ENCODE data around the gene BCAN. TPM values are rescaled to one million over a fixed set of nuclear protein-coding genes. Genes with fewer than 3 reads are reported as not detected.

BCAN gene, protein sequence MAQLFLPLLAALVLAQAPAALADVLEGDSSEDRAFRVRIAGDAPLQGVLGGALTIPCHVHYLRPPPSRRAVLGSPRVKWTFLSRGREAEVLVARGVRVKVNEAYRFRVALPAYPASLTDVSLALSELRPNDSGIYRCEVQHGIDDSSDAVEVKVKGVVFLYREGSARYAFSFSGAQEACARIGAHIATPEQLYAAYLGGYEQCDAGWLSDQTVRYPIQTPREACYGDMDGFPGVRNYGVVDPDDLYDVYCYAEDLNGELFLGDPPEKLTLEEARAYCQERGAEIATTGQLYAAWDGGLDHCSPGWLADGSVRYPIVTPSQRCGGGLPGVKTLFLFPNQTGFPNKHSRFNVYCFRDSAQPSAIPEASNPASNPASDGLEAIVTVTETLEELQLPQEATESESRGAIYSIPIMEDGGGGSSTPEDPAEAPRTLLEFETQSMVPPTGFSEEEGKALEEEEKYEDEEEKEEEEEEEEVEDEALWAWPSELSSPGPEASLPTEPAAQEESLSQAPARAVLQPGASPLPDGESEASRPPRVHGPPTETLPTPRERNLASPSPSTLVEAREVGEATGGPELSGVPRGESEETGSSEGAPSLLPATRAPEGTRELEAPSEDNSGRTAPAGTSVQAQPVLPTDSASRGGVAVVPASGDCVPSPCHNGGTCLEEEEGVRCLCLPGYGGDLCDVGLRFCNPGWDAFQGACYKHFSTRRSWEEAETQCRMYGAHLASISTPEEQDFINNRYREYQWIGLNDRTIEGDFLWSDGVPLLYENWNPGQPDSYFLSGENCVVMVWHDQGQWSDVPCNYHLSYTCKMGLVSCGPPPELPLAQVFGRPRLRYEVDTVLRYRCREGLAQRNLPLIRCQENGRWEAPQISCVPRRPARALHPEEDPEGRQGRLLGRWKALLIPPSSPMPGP
- total RNA-seq = 1 to 10 TPM; 8.8 to 9.7 TPM
- polyA plus RNA-seq (ENCODE audit: insufficient read depth, low read depth, low replicate concordance) = 3.3 TPM
- long read RNA-seq, donor 1 = 0 reads
- long read RNA-seq, donor 2 = 0 reads

DNA sequence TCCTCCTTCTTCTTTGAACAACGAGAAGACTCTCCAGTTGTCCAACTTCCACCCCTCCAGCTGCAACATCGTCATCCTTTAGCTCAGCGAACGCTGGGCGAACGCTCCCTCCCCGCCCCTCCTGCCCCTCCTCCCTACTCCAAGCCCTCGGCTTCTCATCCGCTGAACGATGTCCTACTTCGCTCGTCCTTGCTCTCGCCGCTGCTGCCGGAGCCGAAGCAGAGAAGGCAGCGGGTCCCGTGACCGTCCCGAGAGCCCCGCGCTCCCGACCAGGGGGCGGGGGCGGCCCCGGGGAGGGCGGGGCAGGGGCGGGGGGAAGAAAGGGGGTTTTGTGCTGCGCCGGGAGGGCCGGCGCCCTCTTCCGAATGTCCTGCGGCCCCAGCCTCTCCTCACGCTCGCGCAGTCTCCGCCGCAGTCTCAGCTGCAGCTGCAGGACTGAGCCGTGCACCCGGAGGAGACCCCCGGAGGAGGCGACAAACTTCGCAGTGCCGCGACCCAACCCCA lies at the start of gene BCAN:
TSS of gene BCAN (plus strand) at position 357 of the 504 bp plus-strand sequence. CDS start 3,938 bp downstream, outside the sequence.
- peak; percentile 54 for DNase-seq
- intact Hi-C loops (cut with DNase I; ENCODE audit: low total_unique reads) = no loop called here

DNA sequence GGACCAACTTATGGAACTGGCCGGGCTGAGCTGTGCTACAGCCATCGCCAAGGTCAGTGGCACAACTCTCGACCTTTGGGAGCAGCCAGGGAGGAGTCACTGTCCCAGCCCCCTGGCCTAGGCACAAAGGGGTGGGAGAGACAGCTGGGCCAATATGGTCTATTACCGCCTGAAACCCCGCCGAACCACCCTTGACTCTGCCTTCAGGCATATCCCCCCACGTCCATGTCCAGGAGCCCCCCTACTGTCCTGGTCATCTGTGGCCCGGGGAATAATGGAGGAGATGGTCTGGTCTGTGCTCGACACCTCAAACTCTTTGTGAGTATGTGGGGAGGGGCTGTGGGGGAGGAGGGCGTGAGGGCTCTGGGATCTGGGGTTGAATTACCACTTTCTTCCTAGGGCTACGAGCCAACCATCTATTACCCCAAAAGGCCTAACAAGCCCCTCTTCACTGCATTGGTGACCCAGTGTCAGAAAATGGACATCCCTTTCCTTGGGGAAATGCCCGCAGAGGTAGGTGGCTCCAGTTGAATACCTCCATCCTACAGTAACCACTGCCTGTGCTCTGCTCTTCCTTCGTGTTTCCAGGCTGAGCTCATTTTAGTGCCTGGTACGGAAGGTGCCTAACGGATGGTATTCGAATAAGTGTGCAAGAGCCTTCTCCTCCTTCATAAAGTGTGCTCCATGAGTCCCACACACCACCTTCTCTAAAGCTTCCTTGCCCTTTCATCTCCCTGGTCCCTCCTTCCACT lies 49.6 kb upstream of the BCAN start:
- H3K27ac ChIP-seq = peak overlapping the region; percentile 77 to 81
- no peak for DNase-seq
- TF ChIP-seq, protein P1, sequence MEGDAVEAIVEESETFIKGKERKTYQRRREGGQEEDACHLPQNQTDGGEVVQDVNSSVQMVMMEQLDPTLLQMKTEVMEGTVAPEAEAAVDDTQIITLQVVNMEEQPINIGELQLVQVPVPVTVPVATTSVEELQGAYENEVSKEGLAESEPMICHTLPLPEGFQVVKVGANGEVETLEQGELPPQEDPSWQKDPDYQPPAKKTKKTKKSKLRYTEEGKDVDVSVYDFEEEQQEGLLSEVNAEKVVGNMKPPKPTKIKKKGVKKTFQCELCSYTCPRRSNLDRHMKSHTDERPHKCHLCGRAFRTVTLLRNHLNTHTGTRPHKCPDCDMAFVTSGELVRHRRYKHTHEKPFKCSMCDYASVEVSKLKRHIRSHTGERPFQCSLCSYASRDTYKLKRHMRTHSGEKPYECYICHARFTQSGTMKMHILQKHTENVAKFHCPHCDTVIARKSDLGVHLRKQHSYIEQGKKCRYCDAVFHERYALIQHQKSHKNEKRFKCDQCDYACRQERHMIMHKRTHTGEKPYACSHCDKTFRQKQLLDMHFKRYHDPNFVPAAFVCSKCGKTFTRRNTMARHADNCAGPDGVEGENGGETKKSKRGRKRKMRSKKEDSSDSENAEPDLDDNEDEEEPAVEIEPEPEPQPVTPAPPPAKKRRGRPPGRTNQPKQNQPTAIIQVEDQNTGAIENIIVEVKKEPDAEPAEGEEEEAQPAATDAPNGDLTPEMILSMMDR (IDR thresholded peaks at IDR 0.05) = no peak
- no peak for TF ChIP-seq POLR2A (IDR thresholded peaks at IDR 0.05)
- no peaks in the 10 kb centered on the region for H3K9me3 ChIP-seq
- H3K4me3 ChIP-seq = peak overlapping the region; percentile 73 to 86
- peaks cover 24% of the 10 kb centered on the region for H3K4me1 ChIP-seq
- WGBS, 2 donors = 28 to 39% methylated on average over 12 to 16 of the region's 16 CpGs
- no peaks in the 10 kb centered on the region for H3K36me3 ChIP-seq (ENCODE audit: low read depth, missing control alignments)
- intact Hi-C loops (cut with DNase I; ENCODE audit: low total_unique reads) = no loop called here
- no peaks in the 10 kb centered on the region for H3K27me3 ChIP-seq

More for the DNA sequence above, at the start of gene BCAN:
- TF ChIP-seq, protein P1 (IDR thresholded peaks at IDR 0.05) = no peak
- no peak for TF ChIP-seq POLR2A (IDR thresholded peaks at IDR 0.05)
- H3K9me3 ChIP-seq = no peaks in the 10 kb centered on the region
- peak within 1 kb of the TSS; percentile 32 to 60 for H3K4me3 ChIP-seq
- WGBS, 2 donors = 1% methylated on average over 21 to 27 of the region's 46 CpGs
- H3K27me3 ChIP-seq = no peaks in the 10 kb centered on the region
- H3K36me3 ChIP-seq (ENCODE audit: low read depth, missing control alignments) = no peaks in the 10 kb centered on the region
- no peak within 1 kb of the TSS for H3K27ac ChIP-seq
- H3K4me1 ChIP-seq = peaks cover 15% of the 10 kb centered on the region

DNA sequence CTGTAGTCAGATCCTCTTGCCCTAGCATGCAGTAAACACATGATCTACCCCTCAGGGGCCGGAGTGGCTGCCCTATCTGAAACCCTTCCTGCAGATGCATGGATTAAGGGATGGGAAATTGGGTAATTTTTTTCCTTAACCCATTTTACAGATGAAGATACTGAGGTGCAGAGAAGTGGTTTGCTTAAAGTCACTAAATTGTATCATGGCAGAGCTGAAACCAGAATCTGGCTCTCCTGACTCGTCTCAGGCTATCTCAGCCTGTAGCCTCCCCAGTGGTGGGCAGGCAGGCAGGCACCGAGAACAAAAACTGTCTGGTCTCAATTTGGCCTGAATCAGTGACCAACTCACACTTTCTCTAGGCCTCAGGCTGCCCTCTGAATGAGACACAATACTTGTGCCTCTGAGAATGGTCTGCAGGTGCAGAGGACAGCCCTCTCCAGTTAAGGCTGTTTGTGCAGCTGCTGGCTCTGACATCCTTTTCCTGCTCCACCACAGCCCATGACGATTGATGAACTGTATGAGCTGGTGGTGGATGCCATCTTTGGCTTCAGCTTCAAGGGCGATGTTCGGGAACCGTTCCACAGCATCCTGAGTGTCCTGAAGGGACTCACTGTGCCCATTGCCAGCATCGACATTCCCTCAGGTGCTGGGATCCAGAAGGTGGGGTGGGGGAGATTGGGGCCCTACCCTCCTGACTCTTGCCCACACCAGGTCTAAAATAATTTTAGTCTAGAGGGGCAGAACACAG lies 48.8 kb upstream of the BCAN start:
- no peak for DNase-seq
- no peak overlapping the region for H3K27ac ChIP-seq
- H3K36me3 ChIP-seq (ENCODE audit: low read depth, missing control alignments) = no peaks in the 10 kb centered on the region
- H3K4me3 ChIP-seq = no peak overlapping the region
- H3K4me1 ChIP-seq = peaks cover 24% of the 10 kb centered on the region
- H3K27me3 ChIP-seq = no peaks in the 10 kb centered on the region
- intact Hi-C loops (cut with DNase I; ENCODE audit: low total_unique reads) = no loop called here
- no peaks in the 10 kb centered on the region for H3K9me3 ChIP-seq
- 75 to 79% methylated on average over 8 of the region's 8 CpGs for WGBS, 2 donors
- no peak for TF ChIP-seq POLR2A (IDR thresholded peaks at IDR 0.05)
- TF ChIP-seq, protein P1 (IDR thresholded peaks at IDR 0.05) = no peak

DNA sequence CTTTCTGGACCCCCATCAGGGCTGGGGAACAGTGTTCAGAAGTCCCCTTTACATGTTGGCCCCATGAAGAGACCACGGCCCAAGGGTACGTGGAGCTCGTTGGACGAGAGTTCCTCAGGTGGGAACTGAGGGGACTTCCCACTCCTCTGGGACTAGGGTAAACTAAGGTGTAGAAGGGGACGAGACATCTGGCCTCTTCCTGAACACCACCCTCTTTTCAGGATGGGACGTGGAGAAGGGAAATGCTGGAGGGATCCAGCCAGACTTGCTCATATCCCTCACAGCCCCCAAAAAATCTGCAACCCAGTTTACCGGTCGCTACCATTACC lies 48.3 kb upstream of the BCAN start:
- intact Hi-C loops (cut with DNase I; ENCODE audit: low total_unique reads) = no loop called here
- DNase-seq = no peak
- H3K4me3 ChIP-seq = no peak overlapping the region
- H3K27me3 ChIP-seq = no peaks in the 10 kb centered on the region
- WGBS, 2 donors = 90 to 91% methylated on average over 4 to 8 of the region's 8 CpGs
- H3K4me1 ChIP-seq = peaks cover 24% of the 10 kb centered on the region
- TF ChIP-seq, protein P1 (IDR thresholded peaks at IDR 0.05) = no peak
- no peak for TF ChIP-seq POLR2A (IDR thresholded peaks at IDR 0.05)
- H3K36me3 ChIP-seq (ENCODE audit: low read depth, missing control alignments) = no peaks in the 10 kb centered on the region
- no peaks in the 10 kb centered on the region for H3K9me3 ChIP-seq
- H3K27ac ChIP-seq = no peak overlapping the region
